ENCODE results near the gene SPTB.

GRCh38 chr14:64758025-64758521 lies 121.6 kb downstream of the SPTB start:
- TF ChIP-seq POLR2AphosphoS5 (IDR thresholded peaks at IDR 0.05) (peak in 1 of 3 donors; percentile 39), CTCF (IDR thresholded peaks at IDR 0.05 in 8 of 11, conservative IDR thresholded peaks at IDR 0.05 in 3 of 11) (no peak), POLR2A (IDR thresholded peaks at IDR 0.05) (no peak)
